NCI-H345 treated with DMSO at 0.1 percent for 48 hours (cell line): Measurements from ENCODE around the gene GBGT1.
A peak's percentile ranks its signal among the peaks of the same experiment; 100 is the strongest.

Experiments used
- DNase-seq: peaks from one replicate; lab custom pipeline; 2025; ENCODE audit not compliant: unreplicated experiment; lab: John Stamatoyannopoulos, UW

Gene GBGT1

GRCh38 chr9:133144904-133145851, 18.5 kb downstream of the GBGT1 start:
- DNase-seq: no peak

DNA sequence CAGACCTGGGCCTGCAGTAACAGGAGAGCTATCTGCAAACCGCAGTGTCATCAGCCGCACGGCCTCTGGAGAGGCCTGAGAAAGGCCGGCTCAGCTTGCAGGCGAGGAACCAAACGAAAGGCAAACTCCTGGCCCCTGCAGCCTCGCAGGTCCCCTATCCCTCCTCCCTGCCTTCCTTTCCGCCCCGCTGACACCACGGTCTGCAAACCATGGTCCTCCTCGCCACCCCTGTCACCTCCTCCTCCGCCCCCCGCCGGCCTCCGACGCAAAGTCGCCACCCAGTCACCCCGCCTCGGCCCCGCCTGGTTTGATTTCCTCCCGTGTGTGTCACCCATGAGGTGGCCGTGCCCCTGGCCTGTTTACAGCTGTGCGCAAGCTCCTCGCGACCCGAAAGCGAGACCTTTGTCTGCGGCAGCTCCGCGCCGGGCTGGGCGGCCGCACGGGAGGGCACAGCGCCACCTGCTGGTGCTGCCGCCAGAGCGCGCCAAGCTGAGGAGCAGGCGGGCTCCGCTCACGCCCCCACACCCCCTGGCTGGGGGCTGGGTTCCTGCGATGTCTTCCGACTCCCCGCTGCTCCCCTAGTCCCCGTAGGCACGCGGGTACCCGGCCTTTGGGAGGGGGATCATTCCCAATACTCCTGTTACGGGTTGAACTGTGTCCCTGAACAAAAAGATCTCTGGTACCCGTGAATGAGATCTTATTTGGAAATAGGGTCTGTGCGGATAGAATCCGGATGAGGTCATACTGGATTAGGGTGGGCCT, 19.4 kb downstream of the GBGT1 start:
- peak; percentile 25 for DNase-seq

GRCh38 chr9:133143639-133144141, 20.0 kb downstream of the GBGT1 start:
- no peak for DNase-seq

GRCh38 chr9:133142684-133143622, 20.8 kb downstream of the GBGT1 start:
- no peak for DNase-seq

DNA sequence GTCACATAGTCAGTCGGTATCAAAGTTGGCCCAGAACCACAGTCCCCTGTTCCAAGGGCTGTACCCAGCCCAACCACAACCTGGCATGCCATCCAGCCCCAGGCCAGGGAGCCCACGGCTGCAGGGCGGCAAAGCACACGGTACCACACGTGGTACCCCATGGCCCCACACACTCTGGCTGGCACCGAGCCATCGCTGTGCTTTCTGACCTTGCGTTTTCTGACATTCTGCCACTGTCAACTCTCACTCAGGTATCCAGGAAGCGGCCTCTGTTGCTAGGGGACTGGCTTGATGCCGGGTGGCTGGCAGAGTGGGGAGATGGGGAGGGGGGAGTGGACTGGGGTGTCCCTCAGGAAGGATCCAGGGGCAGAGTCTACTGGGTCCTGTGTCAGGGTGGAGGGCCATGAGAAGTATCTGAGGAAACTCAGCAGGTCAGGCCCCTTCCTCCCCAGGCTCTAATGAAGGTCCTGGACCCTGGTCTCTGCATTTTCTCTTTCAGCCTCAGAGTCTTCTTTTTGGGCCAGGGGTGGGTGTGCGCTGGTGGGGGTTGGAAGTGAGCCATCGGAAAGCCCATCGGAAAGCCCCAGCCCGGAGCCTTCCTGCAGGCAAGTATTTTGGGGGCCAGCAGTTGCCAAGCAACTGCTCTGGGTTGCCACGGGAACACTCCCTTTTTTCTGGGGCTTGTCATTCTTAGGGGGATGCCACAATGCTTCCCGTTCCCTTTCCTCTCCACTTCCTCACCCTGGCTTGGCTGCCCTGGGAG, 21.7 kb downstream of the GBGT1 start:
- DNase-seq: no peak

DNA sequence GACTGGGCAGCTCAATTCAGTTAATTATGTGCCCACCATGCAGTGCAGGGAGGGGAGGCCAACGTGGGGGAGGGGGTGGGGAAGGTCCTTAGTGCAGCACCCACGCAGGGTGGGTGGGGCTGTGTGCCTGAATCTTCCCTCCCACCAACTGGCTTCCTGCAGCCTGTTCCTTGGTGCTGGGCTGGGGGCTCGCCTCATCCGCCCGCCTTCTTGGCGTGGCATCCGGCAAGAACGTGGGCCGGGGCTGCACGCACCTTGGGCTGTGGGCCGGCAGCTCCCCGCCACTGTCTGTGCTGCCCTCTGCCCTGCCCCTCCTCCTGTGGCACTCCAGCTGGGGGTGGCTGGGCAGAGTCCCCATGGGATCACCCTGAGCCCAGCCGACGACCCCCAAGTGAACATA, 23.1 kb downstream of the GBGT1 start:
- no peak for DNase-seq

DNA sequence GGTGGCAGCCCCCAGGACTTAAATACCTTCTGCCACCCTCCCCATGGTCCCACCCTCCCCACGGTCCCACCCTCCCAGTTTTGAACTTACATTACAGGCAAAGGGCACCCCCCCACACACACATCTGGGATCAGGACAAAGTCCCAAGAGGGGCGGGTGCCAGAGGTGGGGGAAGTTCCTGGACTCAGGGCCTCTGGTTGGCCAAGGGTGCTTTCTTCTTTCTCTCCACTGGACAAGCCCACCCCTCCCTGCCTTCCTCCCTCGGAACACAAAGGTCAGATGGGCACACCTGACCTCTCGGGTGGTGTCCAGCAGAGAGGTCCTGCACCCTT, 23.6 kb downstream of the GBGT1 start:
- DNase-seq: no peak

DNA sequence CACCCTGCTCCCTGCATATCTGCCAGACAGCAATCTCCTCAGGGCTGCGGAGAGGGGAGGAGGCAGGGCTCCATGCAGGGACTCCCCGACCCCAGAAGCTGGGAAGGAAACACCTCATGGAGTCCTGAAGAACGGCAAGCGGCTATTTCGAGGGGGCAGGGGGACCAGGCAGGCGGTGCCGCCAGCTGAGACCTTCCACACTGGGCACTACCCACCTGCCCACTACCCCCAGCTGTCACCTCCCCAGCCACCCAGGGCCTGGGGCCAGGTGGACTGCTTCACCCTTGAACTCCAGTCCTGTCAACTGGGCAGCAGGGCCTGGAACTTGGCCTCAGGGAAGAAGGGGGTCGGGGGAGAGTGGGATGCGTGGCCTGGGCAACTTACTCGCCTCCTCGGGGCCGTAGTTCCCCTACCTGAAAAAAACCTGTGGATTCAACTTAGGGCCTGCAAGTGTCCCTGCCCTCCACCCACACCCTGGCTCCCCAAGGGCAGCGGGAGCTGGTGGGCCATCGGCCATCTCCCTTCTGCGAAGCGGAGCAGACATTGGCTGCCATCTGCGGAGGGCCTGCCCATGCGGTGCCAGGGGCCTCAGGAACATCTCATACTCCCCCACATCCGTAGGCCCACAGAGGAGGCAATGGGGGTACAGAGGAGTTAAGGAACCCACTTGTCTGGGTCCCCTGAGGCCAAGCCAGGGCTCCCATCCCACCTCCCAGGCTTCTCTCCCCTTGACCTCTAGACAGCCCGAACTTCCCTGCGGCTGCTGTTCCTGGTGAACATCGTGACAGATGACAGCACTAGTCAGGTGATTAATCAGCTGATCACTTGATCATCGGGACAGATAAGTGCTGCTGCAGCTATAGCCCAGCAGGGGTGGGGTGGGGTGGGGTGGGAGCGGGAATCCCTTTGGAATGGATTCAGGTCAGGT, 24.2 kb downstream of the GBGT1 start:
- no peak for DNase-seq

GRCh38 chr9:133137451-133138231, 26.1 kb downstream of the GBGT1 start:
- DNase-seq: no peak

GRCh38 chr9:133135146-133135745, 28.5 kb downstream of the GBGT1 start:
- no peak for DNase-seq

- no peak for DNase-seq
These were observed 29.1 kb downstream of the GBGT1 start for GRCh38 chr9:133134388-133135145.

DNA sequence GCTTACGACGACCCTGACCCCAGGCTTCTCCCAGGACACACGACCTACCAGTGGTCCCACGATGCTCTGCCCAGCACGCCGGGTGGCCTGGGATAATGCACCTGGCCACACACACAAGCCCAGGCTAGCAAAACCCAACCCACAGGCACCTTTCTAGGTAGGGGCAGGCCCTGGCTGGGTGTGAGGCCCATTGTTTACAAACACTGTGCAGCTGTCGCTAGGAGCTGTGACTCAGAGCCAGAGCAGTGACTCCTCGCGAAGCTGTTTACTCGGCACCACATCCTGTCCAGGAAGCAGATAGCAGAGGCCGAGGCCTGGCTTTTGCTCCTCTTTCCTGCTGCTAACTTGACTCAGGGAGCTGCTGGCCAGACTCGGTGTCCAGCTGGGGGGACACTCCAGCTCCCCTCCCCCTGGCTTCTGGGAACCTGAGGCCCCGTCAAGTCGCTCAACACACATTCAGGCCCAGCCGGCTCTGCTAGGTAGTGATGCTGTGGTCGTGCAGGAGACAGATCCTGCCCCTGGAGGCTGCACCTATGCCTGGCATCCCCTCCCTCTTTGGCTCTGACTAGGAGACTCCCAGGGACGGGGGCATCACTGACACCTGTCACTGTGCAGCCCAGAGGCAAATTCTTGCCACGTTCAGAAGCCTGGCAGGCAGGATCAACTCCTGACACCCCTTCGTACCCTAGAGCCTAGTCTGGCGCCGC, 29.9 kb downstream of the GBGT1 start:
- peak; percentile 78 for DNase-seq

GRCh38 chr9:133132174-133132573, 31.5 kb downstream of the GBGT1 start:
- no peak for DNase-seq

GRCh38 chr9:133131506-133131905, 32.2 kb downstream of the GBGT1 start:
- DNase-seq: no peak

DNA sequence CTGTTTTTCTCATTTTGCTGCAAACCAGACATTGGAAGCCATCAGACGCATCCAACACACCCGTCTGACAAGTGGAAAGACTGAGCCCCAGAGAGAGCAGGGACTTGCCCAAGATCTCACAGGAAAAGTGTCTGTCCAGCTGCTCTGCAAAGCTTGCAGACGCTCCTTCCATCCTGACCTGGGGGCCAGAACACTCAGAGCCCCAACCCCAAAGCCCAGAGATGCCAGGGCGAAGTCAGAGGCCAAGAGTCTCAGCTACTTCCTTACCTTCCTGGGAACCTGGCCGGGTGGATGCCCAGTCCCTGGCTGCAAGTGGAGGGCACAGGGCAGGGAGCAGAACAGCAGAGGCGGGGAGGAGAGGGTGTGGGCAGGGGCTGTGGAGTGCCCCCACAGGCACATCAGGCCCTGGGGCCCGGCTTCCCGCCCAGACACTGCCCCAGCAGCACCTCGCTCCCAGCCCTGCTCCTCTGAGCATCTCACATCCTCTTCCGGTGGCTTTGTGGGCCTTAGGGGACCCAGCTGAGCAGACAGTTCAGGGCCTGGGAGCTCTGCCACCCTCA, 32.9 kb downstream of the GBGT1 start:
- DNase-seq: no peak
